A549 (cell line): ENCODE results near the gene TMEM223. TPM values are rescaled to one million over a fixed set of nuclear protein-coding genes. Genes with fewer than 3 reads are reported as not detected.
A peak's percentile ranks its signal among the peaks of the same experiment; 100 is the strongest.

ENCODE experiments used
- ATAC-seq, 2 experiments: fragments of 200-7000 bp in 1 of 2; fragments of >200 bp in 1 of 2; cut with Nextera tagmentation in 1 of 2; cut with Tn5 transposase in 1 of 2; 3 replicates each; pipeline versions ENCODE4 v1.8.0 to v1.9.1; 2018 to 2020; ENCODE audit warnings: mild to moderate bottlenecking in 1 of 2, moderate library complexity in 1 of 2
- CTCF ChIA-PET: fragments of 300-600 bp; sonication (Branson Sonifier 250); formaldehyde crosslinking; extraction: SDS; loops from one replicate; lab custom pipeline; 2021; ENCODE audit warnings: antibody characterized with exemption, inconsistent platforms; lab: Yijun Ruan, JAX
- POLR2A ChIA-PET: fragments of 350-600 bp; formaldehyde crosslinking; extraction: SDS; loops from one replicate; lab custom pipeline; 2021; ENCODE audit warnings: antibody characterized with exemption, inconsistent platforms; lab: Yijun Ruan, JAX
- DNase-seq, 2 experiments: peaks; one replicate each; pipeline versions ENCODE4 v3.0.0 to v3.0.0-alpha.2; 2011 to 2016; ENCODE audit warnings: low read depth in 1 of 2, low spot score in 1 of 2
- FAIRE-seq: peaks from 2 replicates; lab custom pipeline; 2011; peaks lifted over from hg19 to GRCh38; lab: Jason Lieb, UNC
- H3K27ac ChIP-seq, 2 experiments: fragments of >200 bp; sonication (Bioruptor Twin); formaldehyde crosslinking; 3 replicates each; pipeline ENCODE4 v1.5.1; 2016 to 2017
- H3K4me1 ChIP-seq: fragments of >200 bp; sonication (Bioruptor Twin); formaldehyde crosslinking; 3 replicates; pipeline ENCODE4 v1.6.1; 2016
- H3K4me2 ChIP-seq: fragments of >200 bp; sonication (Bioruptor Twin); formaldehyde crosslinking; 3 replicates; pipeline ENCODE4 v1.6.1; 2016
- H3K4me3 ChIP-seq: fragments of >200 bp; sonication (Bioruptor Twin); formaldehyde crosslinking; 3 replicates; pipeline ENCODE4 v1.5.1; 2016
- H3K9me3 ChIP-seq: fragments of >200 bp; sonication (Bioruptor Twin); formaldehyde crosslinking; 3 replicates; pipeline ENCODE4 v1.6.1; 2016
- BCL3 ChIP-seq: fragments of >200 bp; sonication (Bioruptor Twin); formaldehyde crosslinking; IDR thresholded peaks from 3 replicates; pipeline ENCODE4 v1.6.1; 2016
- CHD2 ChIP-seq: fragments of 150-350 bp; IDR thresholded peaks from 2 replicates; pipeline ENCODE4 v1.6.1; 2014; ENCODE audit warnings: low read length; ENCODE audit not compliant: partially characterized antibody
- EHF ChIP-seq: fragments of 250-450 bp; sonication (Bioruptor Pico); IDR thresholded peaks from 2 replicates; pipeline ENCODE4 v1.5.0; 2020; ENCODE audit warnings: mild to moderate bottlenecking
- HOXB13 ChIP-seq: fragments of 250-450 bp; sonication (Bioruptor Pico); IDR thresholded peaks from 2 replicates; pipeline ENCODE4 v1.5.0; 2020; ENCODE audit warnings: low read depth, mild to moderate bottlenecking, moderate library complexity
- RCOR1 ChIP-seq: fragments of 150-350 bp; IDR thresholded peaks from 2 replicates; pipeline ENCODE4 v1.6.1; 2014; ENCODE audit warnings: antibody characterized with exemption, low read length, low read depth
- ZC3H11A ChIP-seq: fragments of 450-650 bp; IDR thresholded peaks from 2 replicates; pipeline ENCODE4 v1.6.1; 2014; ENCODE audit warnings: antibody characterized with exemption, mild to moderate bottlenecking
- WGBS: methylation state at CpG from one replicate; pipeline ENCODE4 v1.1.6; 2017; ENCODE audit errors: missing lambda C conversion rate; 5-methylcytosine and 5-hydroxymethylcytosine counted together
- polyA plus RNA-seq, 4 experiments: library from polyadenylated mRNA; depleted of rRNA in 3 of 4; stranded (reverse); fragments of >200 nt; fragmentation: RNase III in 1 of 4; extraction: RNeasy Plus Mini Kit Qiagen cat#74134 plus additional on column Dnase treatment in 1 of 4; gene quantifications; 2 replicates in 3 of 4; 3 replicates in 1 of 4; pipeline ENCODE4 v1.2.3, GENCODE V29; 2011 to 2017
- TF ChIP-seq, protein P1 (sequence below): fragments of 250-450 bp; sonication (Bioruptor Pico); IDR thresholded peaks from 2 replicates; pipeline ENCODE4 v1.5.0; 2020; ENCODE audit warnings: low read depth, mild to moderate bottlenecking, moderate library complexity
- TF ChIP-seq, protein P2 (sequence below): fragments of >200 bp; sonication (Bioruptor Twin); formaldehyde crosslinking; IDR thresholded peaks from 3 replicates; pipeline ENCODE4 v1.5.1; 2016
- TF ChIP-seq, protein P3 (sequence below): IDR thresholded peaks from 2 replicates; pipeline ENCODE4 v1.6.1; 2012; ENCODE audit warnings: low read depth, borderline replicate concordance
- TF ChIP-seq, protein P4 (sequence below): fragments of 250-450 bp; sonication (Bioruptor Pico); IDR thresholded peaks from 2 replicates; pipeline ENCODE4 v1.5.0; 2021; ENCODE audit warnings: mild to moderate bottlenecking, moderate library complexity, borderline replicate concordance

The TMEM223 gene
- polyA plus RNA-seq, 2 of the 4 experiments (the other 2 are of a cell fraction) = 23.5 to 26.5 TPM

DNA sequence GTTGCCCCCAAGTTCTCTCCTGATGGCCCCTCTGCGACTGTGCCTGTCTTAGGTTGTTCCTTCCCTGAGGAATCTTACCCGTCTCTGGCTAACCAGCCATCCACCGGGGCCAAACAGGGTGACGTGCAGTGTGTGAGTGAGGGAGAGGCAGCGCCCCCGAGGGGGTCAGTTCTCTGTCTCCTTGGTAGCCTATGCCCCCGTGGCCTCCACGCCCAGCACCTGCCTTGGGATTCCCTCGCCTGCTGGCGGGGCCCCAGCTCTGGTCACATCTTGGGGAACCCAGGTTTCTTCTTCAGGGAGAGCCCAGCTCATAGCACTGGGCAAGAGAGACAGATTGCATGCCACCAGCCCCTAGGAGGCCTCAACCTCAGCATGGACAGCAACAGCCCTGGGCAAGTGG lies 7.7 kb upstream of the TMEM223 start:
- no peak overlapping the region for H3K4me3 ChIP-seq

DNA sequence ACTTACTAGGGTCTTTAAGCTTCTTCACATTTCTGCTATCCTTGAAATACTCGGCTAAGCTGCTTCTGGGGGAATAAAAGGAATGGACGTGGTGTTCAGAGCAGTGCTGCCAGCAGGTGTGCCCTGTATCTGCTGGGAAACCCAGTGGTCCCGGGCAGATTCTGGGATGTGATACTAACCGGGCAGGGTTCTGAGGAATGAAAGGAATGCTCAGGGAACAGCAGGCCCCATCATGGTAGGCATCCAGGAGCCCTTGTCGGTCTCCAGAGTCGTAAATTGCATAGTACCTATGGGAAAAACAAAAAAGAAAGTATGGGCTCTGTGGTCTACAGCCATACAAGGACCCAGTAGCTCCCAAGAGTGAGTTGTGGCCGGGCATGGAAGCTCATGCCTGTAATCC lies 4.5 kb upstream of the TMEM223 start:
- Histone ChIP-seq H3K27ac (no peak overlapping the region), H3K4me2 (no peak overlapping the region), H3K4me1 (peaks cover 7% of the 10 kb centered on the region; the same call in 2 of the 3 replicates), H3K9me3 (no peaks in the 10 kb centered on the region), H3K4me3 (no peak overlapping the region)
- ChIA-PET CTCF (interaction anchor here (0.6 to 4.7 kb wide), 3 partner anchors 10 to 67 kb away, joined by 3 to 49 read pairs (median 3); partner anchors contain the start of gene TMEM179B), POLR2A (interaction anchor here (0.8 to 1.4 kb wide), 3 partner anchors 10 to 45 kb away, joined by 4 to 5 read pairs (median 5); no protein-coding TSS in a partner anchor)
- FAIRE-seq = no peak
- 89% methylated on average over 7 of the region's 7 CpGs for WGBS
- no peak for DNase-seq
- no peak for ATAC-seq
- TF ChIP-seq BCL3 (no peak), HOXB13 (CRISPR knock-in tag) (no peak), CHD2 (no peak), EHF (no peak)
- TF ChIP-seq, protein P1, sequence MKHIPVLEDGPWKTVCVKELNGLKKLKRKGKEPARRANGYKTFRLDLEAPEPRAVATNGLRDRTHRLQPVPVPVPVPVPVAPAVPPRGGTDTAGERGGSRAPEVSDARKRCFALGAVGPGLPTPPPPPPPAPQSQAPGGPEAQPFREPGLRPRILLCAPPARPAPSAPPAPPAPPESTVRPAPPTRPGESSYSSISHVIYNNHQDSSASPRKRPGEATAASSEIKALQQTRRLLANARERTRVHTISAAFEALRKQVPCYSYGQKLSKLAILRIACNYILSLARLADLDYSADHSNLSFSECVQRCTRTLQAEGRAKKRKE (CRISPR knock-in tag) = no peak
- TF ChIP-seq, protein P2, sequence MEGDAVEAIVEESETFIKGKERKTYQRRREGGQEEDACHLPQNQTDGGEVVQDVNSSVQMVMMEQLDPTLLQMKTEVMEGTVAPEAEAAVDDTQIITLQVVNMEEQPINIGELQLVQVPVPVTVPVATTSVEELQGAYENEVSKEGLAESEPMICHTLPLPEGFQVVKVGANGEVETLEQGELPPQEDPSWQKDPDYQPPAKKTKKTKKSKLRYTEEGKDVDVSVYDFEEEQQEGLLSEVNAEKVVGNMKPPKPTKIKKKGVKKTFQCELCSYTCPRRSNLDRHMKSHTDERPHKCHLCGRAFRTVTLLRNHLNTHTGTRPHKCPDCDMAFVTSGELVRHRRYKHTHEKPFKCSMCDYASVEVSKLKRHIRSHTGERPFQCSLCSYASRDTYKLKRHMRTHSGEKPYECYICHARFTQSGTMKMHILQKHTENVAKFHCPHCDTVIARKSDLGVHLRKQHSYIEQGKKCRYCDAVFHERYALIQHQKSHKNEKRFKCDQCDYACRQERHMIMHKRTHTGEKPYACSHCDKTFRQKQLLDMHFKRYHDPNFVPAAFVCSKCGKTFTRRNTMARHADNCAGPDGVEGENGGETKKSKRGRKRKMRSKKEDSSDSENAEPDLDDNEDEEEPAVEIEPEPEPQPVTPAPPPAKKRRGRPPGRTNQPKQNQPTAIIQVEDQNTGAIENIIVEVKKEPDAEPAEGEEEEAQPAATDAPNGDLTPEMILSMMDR = no peak

More for the DNA sequence above, 7.7 kb upstream of the TMEM223 start:
- ChIA-PET CTCF (interaction anchor here (1.0 to 6.2 kb wide), 2 partner anchors 10 to 81 kb away, joined by 3 to 69 read pairs; partner anchors contain the start of genes SLC3A2, TMEM179B and TMEM223), POLR2A (no interaction called here)
- no peak overlapping the region for H3K4me2 ChIP-seq
- no peaks in the 10 kb centered on the region for H3K9me3 ChIP-seq
- FAIRE-seq = no peak
- peaks cover 7% of the 10 kb centered on the region; the same call in 2 of the 3 replicates for H3K4me1 ChIP-seq
- no peak for DNase-seq
- WGBS = 96% methylated on average over 10 of the region's 10 CpGs
- TF ChIP-seq ZC3H11A = no peak
- TF ChIP-seq, protein P2 = no peak
- TF ChIP-seq, protein P3, sequence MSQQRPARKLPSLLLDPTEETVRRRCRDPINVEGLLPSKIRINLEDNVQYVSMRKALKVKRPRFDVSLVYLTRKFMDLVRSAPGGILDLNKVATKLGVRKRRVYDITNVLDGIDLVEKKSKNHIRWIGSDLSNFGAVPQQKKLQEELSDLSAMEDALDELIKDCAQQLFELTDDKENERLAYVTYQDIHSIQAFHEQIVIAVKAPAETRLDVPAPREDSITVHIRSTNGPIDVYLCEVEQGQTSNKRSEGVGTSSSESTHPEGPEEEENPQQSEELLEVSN = no peak
- TF ChIP-seq, protein P4, sequence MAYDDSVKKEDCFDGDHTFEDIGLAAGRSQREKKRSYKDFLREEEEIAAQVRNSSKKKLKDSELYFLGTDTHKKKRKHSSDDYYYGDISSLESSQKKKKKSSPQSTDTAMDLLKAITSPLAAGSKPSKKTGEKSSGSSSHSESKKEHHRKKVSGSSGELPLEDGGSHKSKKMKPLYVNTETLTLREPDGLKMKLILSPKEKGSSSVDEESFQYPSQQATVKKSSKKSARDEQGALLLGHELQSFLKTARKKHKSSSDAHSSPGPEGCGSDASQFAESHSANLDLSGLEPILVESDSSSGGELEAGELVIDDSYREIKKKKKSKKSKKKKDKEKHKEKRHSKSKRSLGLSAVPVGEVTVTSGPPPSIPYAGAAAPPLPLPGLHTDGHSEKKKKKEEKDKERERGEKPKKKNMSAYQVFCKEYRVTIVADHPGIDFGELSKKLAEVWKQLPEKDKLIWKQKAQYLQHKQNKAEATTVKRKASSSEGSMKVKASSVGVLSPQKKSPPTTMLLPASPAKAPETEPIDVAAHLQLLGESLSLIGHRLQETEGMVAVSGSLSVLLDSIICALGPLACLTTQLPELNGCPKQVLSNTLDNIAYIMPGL (CRISPR knock-in tag) = no peak
- no peak for TF ChIP-seq RCOR1
- H3K27ac ChIP-seq = no peak overlapping the region
- peak; percentile 6 to 14; a peak in 2 of 6 replicates for ATAC-seq
